GM18505 (cell line): Measurements from ENCODE around the gene MMP21.

ENCODE experiments used
- ATAC-seq: cut with Tn5 transposase; IDR thresholded peaks from one replicate; pipeline ENCODE4 v1.9.1; 2021; ENCODE audit not compliant: unreplicated experiment
- POLR2A ChIP-seq: IDR thresholded peaks from 4 replicates; pipeline ENCODE4 v1.6.1; 2011; ENCODE audit warnings: borderline replicate concordance; ENCODE audit not compliant: insufficient read depth, insufficient read length; ENCODE audit errors: extremely low read depth

Gene MMP21

GRCh38 chr10:125726914-125727313 lies 48.7 kb downstream of the MMP21 start:
- ATAC-seq, result no peak
- TF ChIP-seq POLR2A, result no peak

- no peak for TF ChIP-seq POLR2A
- no peak for ATAC-seq
Observed at GRCh38 chr10:125722811-125723210, 52.8 kb downstream of the MMP21 start.

GRCh38 chr10:125721035-125721434 lies 54.6 kb downstream of the MMP21 start:
- no peak for TF ChIP-seq POLR2A
- ATAC-seq, result no peak

GRCh38 chr10:125720002-125720382 lies 55.6 kb downstream of the MMP21 start:
- no peak for ATAC-seq
- no peak for TF ChIP-seq POLR2A

GRCh38 chr10:125719173-125720001 lies 56.2 kb downstream of the MMP21 start, which contains the start of gene EDRF1:
EDRF1 (plus strand) TSS chr10:125719709; CDS start chr10:125719808, 99 bp downstream.
- ATAC-seq, result peak; percentile 95
- TF ChIP-seq POLR2A, result peak; percentile 98
